Measurements from ENCODE around the gene CTTNBP2NL.

- no peak for TF ChIP-seq POLR2A (IDR thresholded peaks at IDR 0.05)
- TF ChIP-seq CTCF (IDR thresholded peaks at IDR 0.05), result no peak
Measured at GRCh38 chr1:112453876-112454275, 57.9 kb downstream of the CTTNBP2NL start.

Measured in ovary (tissue), 3 donors.